Measurements from ENCODE around the gene ATP6V1G3.
"Not testable (repeated sequence)": the region's sequence is repeated elsewhere in the genome, so short reads cannot be mapped to it uniquely, and the experiment has no call there.

ATP6V1G3 gene, protein sequence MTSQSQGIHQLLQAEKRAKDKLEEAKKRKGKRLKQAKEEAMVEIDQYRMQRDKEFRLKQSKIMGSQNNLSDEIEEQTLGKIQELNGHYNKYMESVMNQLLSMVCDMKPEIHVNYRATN

DNA sequence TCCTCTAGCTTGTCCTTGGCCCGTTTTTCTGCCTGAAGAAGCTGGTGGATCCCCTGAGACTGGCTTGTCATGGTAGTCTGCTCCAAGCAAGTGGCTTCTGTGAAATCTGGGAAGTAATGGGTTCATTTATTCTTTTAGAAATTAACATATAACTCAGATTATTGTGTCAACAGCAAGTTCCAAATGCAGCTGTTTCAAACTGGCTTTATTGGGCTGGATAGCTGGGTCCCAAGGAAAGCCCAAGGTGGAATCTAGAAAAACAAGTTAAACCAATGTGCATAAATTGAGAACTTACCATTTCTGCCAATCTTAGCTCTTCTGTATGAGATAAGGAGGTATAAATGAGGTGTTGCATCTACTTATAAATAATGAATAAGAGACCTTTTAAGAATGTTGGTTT, at the start of gene ATP6V1G3:
Gene ATP6V1G3 (minus strand): TSS at position 101 of the 400 bp plus-strand sequence. CDS start 30 bp downstream, at position 71.
- DNase-seq = no peak

DNA sequence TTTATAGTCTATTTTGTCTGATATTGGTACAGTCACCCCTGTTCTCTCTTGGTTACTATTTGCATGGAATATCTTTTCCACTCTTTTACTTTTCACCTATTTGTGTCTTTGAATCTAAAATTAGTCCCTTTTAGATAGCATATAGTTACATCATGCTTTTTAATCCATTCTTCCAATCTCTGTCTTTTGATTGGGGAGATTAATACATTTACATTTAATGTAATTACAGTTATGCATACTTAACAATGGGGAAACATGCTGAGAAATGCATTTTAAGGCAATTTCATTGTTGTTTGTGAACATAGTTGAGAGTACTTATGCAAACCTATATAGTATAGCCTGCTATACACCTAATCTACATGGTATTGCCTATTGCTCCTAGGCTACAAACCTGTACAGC, 48.4 kb upstream of the ATP6V1G3 start:
- no peak for DNase-seq

DNA sequence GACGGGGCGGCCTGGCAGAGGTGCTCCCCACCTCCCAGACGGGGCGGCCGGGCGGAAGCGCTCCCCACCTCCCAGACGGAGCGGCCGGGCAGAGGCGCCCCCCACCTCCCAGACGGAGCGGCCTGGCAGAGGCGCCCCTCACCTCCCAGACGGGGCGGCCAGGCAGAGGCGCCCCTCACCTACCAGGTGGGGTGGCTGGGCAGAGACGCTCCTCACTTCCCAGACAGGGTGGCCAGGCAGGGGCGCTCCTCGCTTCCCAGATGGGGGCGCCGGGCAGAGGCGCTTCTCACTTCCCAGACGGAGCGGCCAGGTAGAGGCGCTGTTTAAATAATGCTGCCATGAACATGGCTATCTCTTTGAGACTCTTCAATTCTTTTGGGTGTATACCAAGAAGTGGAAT, 43.7 kb upstream of the ATP6V1G3 start:
- DNase-seq = no peak

DNA sequence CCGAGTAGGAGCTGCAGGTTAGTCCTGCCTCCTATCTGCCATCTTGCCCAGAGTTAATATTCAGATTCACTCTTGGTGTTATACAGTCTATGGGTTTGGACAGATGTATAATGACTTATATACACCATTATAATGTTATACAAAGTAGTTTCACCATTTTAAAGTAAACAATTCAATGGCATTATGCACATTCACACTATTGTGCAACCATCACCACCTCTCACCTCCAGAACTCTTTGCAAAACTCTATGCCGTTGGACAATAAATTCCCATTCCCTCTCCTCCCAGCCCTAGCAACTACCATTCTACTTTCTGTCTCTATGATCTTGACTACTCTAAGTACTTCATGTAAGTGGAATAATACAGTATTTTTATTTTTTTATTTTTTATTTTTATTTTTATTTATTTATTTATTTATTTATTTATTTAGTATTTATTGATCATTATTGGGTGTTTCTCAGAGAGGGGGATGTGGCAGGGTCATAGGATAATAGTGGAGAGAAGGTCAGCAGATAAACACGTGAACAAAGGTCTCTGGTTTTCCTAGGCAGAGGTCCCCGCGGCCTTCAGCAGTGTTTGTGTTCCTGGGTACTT, 42.8 kb upstream of the ATP6V1G3 start:
- not testable (repeated sequence) for DNase-seq

DNA sequence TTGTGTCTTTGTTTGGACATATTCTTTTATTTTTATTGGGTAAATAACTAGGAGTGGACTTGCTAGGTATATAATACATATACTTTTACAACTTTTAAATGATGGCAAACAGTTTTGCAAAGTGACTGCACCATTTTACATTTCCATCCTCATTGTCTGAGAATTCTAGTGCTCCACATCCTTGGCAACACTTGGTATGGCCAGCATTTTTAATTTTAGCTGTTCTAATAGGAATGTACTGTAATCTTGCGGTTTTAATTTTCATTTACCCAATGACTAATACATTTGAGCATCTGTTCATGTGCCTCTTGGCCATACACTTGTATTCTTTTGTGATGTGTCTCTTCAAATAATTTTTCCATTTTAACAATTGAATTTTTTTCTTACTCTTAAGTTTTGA, 37.0 kb upstream of the ATP6V1G3 start:
- no peak for DNase-seq

DNA sequence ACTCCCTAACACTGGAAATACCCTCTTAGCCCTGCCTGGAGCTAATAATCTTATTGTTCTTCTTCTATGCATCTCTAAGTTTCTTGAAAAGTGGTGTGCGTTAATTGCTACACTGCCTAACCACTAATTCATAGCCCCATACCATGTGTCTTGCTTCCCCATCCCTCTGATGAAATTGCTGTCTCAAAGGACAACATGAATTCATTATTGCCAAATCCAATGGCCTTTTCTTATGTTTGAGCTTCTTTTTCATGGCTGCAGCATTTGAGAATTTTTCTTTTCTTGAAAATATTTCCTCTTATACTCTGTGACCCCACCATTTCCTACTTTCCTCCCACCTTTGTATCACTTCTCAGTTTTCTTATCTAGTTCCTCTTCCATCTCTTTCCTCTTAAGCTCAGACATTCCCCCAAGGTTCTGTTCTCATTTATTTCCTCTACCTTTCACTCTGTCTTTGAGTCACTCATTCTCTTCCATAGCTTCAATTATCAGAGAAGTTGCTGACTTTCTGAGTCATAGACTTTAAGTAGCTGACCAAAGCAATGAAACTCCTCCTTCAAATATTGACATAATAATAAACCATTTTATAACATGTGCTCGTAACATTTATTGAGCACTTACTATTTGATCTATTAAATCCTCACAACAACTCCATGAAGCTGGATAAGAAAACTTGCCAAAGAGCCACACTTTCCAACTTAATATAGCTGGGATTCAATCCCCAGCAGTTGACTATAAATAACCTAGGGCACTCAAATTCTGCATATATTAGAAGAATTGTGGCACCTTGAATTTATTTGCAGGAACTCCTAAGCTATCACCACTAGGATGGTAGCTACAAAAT, 35.5 kb upstream of the ATP6V1G3 start:
- DNase-seq = no peak

DNA sequence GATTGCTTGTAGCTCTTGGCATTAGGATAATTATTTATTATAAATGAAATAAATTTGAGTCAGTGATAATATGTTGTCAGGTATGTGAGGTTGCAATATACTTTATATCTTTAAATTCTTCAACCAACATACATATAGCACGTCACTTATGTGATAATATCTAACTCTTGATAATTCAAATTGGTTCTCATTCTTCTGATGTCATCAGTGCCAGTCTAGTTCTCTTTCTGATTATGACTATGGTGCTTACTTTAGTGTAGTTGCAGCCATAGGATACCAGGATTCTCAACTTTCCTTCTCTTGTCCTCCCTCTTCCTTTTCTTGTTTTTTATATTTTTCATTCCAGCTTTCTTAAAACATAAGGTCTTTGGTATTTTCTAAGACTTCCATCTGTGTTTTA, 34.8 kb upstream of the ATP6V1G3 start:
- DNase-seq = no peak

DNA sequence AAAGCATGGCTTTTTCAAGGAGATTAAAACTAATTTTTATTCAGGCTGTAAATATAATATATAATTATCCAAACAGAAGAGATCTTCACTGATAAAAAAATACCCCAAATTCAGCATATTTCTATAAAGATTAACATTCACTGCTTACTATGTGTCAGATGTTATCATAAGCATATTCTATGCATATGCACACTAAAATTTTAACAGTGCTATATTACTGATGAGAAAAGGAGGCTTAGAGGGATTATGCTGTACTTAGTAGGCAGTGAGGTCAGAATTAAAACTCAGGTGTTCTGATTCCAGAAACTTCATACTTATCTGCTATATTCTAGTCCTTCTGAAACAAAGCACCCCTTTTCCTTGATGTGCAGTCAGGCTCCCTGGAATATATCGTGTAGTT, 33.8 kb upstream of the ATP6V1G3 start:
- DNase-seq = no peak

DNA sequence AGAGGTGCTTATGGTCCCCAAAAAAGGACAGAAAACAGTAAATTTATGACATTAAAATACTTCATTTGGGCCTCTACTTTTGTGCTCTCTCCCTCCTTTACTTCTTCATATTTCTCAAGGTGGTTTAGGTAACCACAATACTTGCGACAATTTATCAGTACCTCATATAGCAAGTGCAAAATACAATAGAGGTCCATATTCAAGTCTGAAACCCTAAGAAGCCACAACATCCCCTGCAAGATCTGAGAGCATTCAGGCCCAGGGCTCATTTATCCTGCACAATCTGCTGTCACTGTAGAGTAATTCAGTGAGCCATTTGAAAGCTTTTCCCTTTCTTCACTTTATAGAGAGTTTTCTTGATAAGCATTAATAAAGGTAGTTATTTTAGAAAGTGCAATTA, 24.2 kb upstream of the ATP6V1G3 start:
- peak; percentile 26 for DNase-seq

DNA sequence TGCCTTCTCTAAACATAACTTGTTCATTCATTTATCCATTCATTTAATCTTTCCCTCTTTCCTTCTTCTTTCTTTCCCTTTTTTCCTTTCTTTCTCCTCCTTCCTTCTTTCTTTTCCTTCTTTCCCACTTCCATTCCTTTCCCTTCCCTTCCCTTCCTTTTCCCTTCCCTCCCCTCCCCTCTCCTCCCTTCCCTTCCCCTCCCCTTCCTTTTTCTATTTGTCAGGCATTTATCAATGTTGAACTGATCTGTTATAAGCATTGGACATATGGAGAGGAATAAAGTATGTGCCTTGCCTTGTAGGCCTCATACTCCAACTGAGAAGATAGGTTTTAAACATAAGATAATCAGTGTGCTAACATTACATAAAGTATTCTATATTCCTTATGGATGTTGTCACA, 23.7 kb upstream of the ATP6V1G3 start:
- no peak for DNase-seq

DNA sequence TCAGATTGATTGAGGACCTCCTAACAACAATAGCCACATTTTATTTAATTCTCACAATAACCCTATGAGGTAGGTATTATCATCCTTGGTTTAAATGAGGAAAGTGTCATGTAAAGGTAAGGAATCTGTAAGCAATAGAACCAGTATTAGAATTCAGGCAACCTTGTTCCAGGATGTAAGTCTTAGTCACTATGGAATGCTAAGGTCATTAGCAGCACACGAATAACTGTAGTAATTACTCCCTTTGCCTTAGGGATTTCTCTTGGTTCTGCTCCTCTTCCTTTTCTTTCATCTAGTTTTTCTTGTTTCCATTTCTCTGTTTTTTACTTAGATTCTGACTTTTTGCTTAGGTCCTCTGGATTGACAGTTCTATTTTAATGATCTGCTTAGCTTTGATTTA, 23.1 kb upstream of the ATP6V1G3 start:
- no peak for DNase-seq

DNA sequence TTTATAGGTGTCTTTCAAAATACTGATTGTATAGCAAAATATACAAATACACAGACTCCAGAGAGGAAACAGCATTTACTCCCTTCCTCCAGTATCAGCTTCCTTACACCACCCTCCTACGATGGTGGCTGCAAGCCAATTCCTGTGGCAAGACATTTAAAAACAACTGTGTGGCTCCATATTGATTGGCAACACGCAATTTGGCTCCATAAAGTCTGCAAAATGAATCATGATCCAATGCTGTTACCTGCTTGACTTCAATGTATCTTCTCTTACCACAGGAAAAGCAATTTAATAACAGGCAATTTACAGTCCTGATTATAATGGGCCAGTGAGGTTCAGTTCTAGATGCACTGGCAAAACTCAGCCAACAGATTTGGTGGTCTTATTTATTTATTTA, 19.7 kb upstream of the ATP6V1G3 start:
- DNase-seq = no peak

DNA sequence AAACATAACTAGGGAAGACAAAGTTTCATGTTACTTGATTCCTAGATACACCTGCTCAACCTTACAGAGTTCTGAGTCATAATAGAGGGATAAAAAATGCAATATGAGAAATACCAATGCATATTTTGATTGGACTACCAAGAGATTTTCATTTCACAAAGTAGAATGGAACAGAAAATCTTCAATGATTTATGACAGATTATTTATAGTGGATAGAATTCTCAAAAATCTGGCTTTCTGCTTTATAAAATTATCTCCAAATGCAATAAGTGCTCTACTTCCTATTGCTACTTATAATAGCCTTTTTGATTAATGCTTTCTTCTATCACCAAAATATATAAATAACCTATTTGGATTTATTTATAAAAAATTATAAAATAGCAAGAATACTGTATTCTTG, 18.9 kb upstream of the ATP6V1G3 start:
- DNase-seq = no peak

DNA sequence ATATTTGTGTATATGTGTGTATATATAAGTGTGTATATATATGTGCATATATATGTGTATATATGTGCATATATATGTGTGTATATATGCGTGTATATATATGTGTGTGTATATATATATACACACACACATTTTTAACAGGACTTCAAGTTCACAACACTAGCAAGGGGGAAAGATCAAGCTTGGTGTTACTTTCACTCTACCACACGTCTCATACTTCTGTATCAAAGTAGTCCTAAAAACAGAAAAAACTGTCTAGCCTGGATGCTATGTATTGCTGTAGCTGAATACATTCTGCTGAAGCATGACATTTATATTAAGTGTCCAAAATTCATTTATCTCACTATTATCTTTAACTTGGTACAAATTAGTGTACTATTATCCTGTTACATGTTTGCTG, 17.9 kb upstream of the ATP6V1G3 start:
- no peak for DNase-seq

DNA sequence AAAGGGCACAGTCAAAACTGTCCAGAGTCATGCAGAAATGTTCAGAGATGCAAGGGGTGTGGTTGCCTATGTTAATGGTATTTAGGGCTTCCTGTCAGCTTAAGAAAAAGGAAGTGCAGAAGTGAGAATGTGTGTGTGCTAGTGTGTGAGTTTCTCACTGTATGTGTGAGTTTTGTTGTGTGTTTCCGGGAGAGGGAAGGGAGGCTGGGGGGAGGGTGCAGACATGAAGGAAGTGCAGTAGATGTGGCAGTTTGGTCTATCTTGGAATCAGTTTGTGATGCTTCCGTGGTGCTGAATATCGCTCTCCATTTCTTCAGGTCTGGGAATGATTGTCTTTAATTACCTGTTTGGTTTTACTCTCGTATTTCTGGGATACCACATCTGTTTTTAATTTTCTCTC, 16.5 kb upstream of the ATP6V1G3 start:
- DNase-seq = peak; percentile 64

DNA sequence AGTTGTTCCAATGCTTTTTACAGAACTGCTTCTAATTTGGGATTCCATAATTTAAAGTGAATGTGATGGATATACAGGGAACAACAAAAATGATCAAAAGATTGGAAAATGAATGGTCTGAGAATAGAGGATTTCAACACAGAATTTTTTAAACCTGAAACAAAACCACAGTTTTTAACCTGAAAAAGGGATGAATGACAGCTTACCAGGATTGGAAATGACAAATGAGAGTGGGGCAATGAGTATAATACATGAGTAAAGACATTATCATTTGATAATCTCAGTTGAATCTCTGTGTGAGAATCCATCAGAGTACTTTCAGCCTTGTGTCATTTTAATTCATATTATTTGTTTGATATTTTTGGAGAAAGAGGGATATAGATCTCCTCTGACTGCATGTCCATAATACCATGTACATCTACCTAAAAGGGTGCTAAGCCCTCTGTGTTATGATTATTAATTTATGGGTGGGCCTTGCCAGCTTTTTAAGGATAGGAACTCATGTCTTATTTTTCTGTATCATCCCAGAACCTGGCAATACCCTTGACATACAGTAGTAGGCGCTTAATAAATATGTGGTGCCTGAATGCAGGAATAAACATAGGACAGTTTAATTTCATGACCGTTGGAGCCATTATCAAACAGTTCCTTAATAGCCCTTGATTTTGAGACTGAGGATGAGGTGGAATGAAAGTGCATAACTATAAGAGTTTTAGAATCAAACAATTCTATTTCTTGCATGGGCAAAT, 12.4 kb upstream of the ATP6V1G3 start:
- no peak for DNase-seq

DNA sequence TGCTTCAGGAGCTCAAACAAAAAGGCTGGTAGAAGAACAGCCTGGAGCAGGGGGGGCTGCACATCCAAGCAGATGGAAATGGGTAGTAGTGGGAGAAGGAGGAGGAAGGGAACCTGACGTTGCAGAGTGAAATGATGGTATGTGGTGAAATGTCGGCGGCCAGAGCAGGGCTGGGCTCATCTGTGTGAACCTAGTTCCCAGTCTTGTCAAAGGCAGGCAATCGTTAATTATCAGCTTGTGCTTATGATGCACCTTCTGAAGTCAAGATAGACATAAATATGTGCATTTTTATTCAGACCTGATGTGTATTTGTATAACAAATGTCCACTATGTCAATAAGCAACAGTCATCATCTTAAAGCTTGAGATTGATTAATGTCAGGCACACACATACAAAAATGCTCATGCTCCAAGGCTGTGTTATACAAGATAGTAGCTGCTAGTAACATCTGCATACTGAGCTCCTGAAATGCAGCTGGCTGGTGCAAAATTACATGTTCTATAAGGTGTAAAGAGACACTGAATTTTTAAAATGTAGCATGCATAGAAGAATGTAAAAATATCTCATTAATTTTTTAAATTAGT, 10.6 kb upstream of the ATP6V1G3 start:
- DNase-seq = no peak

DNA sequence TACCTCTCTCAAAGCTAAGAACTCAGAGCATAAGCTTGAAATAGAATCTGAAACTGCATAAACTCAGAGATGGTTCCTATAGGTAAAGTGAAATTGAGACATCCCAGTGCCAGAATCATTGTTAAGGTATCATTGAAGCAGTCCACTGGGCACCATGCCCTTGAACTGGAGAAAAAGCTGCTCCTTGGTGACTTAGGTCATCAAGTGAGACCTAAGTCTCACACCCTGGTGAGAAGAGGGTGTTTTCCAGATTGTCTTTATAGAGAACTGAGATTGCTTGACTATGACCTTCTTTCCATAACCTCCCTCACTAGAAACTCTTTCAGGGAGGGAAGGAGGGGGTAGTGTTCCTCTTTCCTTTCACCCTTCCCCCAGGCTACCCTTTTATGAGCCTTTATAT, 9.4 kb upstream of the ATP6V1G3 start:
- DNase-seq = no peak

DNA sequence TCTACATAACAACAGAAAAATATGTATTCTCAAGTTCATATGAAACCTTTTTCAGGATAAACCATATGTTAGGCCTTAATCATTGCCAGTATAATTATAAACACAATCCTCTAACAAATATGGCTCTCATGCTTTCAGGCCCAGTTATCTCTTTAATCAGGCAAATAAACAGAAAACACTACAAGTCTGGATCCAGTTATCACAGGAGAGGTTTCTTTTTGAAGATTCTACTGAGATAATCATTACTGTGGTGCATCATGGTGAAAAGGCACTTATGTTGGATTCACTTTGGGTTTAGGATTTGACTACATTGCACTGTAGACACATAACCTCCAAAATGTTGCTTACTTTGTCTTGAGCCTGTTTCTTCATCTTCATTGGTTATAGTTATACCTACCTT, 8.4 kb upstream of the ATP6V1G3 start:
- no peak for DNase-seq

DNA sequence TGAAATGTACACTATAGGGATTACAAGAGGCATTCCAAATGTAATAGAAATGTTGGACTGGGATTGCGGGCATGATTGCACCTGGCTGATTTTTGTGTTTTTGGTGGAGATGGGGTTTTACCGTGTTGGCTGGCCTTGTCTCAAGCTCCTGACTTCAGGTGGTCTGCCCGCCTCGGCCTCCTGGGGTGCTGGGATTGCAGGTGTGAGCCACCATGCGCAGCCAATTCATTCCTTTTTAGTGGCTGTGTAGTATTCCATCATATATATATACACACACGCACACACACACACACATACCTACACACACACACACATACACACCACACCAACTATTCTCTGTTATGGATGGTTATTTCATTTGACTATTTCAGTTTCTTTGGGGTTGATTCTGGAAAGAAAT, 4.7 kb upstream of the ATP6V1G3 start:
- DNase-seq = no peak

DNA sequence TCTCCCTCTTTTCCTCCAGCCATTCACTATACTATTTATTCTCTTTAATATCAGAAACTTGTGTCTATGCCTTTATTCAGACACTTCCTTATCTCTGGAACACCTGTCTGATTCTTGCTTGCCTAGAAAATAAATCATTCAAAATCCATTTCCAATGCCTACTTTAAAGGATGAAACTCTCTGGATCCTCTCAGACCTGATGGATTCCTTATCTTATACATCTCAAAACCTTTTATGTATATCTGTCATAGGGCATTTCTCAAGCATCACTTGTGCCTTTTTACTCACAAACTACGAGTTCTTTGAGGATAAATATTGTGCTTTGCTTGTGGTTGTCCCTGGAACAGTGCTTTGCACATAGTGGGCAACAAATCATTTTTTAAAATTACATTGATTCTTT, 3.8 kb upstream of the ATP6V1G3 start:
- no peak for DNase-seq

DNA sequence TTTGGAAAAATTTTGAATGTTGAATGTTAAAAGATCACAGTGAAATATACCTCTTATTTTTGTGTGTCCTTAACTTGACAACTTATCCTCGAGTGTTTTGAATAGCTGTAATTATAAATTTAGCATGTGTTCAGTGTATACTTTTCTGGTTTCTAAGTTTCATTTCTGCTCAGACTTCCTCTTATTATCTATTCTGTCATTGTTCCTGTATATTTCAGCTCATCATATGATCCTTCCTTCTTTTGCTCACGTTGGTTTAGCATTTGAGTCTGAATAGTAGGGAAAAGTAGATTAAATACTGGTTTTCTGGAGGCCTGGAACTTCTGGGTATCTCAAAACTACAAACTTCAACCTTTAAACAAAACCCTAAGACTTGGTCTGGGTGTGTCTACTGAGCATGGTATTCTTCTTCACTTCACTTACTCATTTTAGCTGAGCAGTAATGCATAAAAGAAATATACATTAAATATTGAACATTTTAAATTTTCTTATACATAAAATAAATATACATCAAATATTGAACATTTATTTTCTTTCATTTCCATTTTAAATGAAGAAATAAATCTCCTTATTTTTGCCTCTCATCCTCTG, 3.3 kb upstream of the ATP6V1G3 start:
- no peak for DNase-seq

DNA sequence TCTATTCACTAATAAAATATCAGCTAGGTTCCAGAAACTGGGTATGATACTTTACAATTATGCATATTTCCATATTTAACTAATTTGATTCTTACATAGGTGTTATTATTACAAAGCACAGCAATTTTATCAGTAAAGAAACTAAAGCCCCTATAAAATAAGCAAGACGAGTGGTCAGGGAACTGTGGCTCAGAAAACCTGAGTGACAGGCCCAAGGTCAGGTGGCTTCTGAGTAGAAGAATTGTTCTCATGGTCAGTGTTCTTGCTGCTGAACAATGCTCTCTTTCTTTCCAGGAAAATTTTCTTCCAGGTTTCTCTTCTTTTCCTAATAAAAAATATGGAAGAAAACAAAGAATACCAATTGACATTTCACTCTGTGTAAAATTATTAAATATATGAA, 2.2 kb upstream of the ATP6V1G3 start:
- no peak for DNase-seq
